AG10803 (cell line): ENCODE results near the gene CROCC2.

ENCODE experiments used
- DNase-seq: peaks from one replicate; pipeline ENCODE4 v3.0.0; 2010; ENCODE audit warnings: low read depth
- H3K4me3 ChIP-seq: 2 replicates; pipeline ENCODE4 v1.5.1; 2011; ENCODE audit warnings: mild to moderate bottlenecking, low read length, control low read depth
- TF ChIP-seq, protein P1 (sequence below): conservative IDR thresholded peaks from 2 replicates; pipeline ENCODE4 v1.5.1; 2011; ENCODE audit warnings: mild to moderate bottlenecking, low read length, control low read depth, inconsistent platforms

The CROCC2 gene

DNA sequence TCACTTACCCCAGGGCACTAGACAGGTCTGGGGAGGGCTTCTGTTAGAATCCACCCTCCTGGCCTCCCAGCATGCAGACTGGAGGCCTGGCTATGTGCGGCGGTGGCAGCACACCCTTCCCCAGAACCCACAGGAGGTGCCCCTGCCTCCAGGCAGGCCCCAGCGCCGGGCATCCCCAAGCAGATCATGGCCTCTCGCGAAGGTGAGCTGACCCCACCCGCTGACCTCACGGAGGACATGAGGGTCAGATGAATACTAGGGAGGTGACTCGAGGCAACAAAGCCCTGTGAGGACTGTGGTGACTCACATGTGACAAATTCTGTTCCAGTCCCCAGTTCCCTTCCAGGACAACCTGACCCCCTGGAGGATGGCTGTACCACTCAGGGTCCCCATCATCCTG is 12.1 kb upstream of the CROCC2 start:
- DNase-seq, result no peak
- TF ChIP-seq, protein P1, sequence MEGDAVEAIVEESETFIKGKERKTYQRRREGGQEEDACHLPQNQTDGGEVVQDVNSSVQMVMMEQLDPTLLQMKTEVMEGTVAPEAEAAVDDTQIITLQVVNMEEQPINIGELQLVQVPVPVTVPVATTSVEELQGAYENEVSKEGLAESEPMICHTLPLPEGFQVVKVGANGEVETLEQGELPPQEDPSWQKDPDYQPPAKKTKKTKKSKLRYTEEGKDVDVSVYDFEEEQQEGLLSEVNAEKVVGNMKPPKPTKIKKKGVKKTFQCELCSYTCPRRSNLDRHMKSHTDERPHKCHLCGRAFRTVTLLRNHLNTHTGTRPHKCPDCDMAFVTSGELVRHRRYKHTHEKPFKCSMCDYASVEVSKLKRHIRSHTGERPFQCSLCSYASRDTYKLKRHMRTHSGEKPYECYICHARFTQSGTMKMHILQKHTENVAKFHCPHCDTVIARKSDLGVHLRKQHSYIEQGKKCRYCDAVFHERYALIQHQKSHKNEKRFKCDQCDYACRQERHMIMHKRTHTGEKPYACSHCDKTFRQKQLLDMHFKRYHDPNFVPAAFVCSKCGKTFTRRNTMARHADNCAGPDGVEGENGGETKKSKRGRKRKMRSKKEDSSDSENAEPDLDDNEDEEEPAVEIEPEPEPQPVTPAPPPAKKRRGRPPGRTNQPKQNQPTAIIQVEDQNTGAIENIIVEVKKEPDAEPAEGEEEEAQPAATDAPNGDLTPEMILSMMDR, result no peak
- no peak overlapping the region for H3K4me3 ChIP-seq

DNA sequence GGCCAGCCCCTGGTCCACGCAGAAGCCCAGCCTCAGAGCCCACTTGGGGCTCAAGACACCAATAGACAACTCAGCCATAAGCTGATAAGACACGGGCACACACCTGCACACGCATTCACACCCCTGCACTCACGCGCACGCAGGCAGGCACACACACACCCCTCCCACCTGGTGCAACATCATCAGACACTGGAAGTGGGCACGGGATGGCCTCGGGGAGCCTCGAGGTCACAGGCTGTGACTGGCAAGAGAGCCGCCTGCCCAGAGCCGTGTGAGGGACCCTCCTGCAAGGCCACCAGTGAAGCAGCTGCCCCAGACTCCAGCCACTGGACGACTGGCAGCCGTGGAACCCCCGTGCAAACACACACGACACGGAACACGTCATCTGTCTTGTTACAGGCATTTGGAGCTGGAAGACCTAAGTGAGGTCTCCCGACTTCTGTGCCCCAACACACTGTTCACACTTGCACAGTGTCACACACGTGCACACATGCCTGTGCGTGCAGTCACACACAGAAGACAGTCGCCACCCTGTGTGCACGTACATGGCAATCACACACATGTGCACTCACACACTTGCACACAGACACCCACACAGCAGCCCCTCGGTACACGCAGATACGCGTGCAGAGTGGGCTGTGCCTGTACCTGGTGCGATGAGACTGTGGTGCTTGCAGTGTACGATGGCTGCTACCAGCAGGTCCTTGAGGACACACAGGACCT is 11.1 kb upstream of the CROCC2 start:
- no peak for DNase-seq
- TF ChIP-seq, protein P1, result no peak
- no peak overlapping the region for H3K4me3 ChIP-seq

DNA sequence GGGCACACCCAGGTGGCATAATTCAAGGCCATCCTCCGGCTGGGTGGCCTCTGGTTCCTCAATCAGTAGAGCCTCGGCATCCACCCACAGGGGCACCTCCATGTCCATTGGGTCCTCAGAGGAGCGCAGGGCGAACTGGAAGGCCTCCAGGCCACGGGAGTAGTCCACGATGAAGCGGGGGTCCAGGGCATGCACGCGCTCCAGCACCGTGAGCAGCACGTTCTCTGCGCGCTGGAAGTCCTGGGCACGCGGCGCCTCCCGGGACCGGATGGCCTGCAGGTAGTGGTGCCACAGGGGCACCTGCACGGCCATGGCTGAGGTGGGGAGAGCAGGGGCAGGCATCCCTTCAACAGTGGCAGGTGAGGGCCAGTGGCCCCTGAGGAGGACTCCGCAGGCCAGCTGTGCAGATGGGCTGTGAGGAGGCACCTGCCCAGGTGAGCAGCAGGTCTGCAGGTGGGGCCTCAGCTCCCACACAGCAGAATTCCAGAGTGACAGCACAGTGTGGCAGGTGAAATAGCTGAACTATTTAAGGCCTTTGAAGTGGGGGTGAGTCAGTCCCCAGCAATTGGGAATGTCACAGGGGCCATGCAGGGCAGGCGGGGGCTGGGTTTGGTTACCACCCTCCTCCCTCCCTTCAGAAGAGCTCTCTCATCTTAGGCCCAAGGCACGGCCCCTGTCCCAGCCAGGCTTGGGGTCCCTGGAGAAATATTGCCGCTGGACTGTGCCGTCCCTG is 10.3 kb upstream of the CROCC2 start, which contains the start of gene MAB21L4:
MAB21L4 (minus strand) TSS at position 501 of the 733 bp plus-strand sequence; CDS start at position 342, 159 bp downstream.
- DNase-seq, result no peak
- TF ChIP-seq, protein P1, result no peak
- H3K4me3 ChIP-seq, result no peak within 1 kb of the TSS

DNA sequence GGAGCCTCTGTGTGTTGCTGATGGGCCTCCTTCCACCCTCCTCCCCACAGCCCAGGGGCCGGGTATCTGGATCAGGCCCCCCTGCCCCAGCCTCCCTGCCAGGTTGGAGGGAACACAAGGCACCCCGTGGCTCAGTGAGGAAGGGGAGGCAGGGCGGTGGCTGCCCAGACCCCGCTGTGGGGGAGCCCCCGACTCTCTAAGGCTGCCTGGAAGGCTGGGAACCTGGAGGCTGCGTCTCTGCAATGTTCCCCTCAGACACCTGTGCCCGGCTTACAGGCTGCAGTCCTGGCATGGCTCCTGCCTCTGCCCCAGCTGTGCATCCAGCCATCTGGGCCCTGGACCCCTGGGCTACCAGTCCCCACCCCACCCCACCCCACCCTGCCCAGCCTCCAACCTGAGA is 9.7 kb upstream of the CROCC2 start:
- H3K4me3 ChIP-seq, result no peak overlapping the region
- no peak for DNase-seq
- TF ChIP-seq, protein P1, result no peak

DNA sequence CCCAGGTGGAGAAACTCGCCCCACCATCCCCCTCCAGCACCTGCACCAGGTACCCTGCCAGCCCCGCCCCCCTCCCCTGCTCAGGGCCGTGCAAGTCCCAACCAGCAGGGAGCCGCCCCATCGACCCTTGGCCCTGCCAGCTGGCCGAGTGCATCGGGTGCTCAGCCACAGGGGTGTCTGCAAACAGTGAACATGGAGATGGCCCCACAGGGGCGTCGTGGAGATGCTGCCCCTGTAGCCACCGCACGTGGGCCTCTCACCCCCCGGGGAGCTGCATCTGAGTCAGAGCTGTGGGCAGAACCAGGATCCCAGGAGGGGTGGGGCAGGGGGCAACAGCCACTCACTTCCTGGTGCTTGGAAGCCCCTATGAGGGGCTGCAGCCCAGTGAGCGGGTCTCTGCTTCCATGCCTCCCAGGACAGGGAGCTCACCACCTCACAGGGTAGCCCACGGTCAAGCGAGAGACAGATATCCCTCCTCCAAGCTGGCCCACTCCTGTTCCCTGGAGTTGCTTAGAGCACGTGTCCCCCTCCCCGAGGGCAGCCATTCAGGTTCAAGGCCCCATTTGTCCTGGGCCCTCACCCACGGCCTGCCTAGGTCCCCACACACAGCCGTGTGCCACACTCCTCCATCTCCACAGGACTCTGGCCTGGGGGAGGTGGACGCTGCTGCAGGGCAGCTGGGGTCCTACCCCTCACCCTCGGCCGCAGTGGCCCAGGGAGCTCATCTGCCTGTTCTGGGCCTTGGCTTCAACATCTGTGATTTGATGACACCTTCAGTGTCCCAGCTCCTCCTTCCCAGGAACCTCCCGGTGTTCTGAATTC is 9.1 kb upstream of the CROCC2 start:
- no peak for DNase-seq
- TF ChIP-seq, protein P1, result no peak
- no peak overlapping the region for H3K4me3 ChIP-seq

DNA sequence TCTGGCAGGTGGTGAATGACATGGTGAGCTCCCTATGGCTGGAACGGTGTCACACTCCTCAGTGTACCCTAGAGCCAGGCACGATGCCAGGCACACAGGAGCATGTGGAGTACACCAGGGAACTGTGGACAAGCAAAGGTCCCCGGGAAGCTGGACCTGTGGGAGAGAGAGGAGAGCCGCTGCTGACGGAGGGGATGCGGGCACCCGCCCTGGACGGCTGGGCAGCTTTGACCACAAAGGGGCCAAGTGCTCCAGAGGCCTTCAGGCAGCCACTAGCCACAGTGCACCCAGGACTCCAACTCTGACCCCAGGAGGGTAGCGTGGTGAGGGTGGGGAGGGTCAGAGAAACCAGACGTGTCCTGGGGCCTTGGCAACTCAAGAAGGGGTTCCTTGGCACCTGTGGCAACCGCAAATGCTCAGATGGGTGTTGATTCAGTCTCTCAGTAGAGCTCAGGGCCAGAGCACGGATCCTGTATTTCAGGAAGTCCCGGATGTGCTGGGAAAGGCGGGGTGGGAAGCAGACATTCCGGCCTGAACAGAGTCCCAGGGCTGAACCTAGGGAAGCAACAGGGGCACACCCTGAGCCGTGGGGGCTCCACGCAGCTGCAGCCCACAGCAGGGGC is 7.9 kb upstream of the CROCC2 start:
- DNase-seq, result no peak
- H3K4me3 ChIP-seq, result no peak overlapping the region
- TF ChIP-seq, protein P1, result no peak
